ENCODE data around the gene FBXW8.

The FBXW8 gene

DNA sequence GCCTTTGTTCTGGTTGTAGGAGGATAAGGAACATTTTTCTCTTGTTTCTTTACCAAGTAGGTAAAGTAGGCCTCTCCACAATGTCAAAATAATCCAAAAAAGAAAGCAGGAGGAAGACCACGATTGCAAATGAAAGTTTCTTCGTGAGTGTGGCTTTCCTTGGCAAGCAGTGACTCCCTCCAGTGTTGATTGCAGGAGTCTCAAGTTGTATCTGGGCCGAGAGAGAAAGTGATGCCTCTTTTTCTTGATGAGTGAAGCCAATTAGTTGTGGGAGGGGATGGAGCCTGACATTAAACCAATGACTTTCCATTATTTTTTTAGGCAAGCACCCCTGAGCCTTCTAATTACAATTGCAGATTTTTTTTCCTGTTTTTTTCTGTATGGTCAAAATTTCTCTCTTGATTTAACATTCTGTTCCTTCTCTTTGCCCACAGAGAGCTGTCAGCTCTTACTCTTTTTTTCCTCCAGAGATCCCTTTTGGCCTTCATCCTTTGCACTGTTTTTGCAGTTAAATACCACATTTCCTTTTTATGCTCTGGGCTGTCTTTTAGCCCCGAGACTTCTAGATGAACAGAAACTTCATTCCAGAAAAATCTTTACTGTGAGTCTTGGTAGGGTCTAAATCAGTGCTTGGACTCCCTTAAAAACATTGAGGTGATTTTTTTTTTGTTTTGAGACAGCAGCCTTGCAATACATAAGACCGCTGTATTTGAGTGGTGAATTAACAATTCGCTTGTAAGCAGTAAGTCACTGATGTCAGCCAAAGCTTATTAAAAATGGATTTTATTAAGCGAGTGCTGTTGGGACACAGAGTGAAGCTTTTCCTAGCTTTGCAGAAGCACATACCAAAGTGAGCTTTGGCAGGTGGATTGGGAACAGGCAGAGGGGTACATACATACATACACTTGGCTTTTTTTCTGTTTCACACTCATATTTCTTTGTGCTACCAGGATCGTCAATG is 15.8 kb downstream of the FBXW8 start:
- peak; percentile 9 for DNase-seq

DNA sequence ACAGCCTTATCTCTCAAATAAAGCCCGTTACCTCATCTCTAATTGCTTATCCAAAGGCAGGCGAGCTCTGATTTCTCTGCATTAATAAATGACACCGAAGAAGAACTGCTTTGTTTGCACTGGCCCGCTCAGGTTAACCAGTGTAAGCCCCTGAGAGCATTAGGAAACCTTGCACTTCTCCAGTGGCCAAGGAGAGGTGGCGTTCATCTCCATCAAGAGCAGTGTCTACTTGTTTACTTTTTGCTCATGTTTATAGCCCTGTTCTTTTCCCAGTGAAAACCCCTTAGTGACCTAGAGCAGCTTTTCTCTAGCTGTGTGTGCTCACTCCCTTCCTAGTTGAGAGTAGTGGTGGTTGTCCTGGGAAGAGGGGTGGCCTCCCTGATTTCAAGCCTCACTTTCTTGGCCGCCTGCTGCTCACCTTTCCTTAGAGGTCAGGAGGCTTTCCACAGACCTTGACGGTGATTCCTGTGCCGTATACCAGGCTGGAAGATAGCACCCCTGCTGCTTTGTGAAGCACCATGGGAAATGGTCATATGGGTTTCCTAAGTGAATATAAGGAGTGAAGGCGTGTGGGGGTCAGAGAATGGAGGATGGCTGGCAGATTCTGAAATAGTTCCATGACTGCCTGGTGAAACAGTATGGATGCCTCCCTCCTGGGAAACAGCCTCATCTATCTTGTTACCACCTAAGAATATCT is 16.6 kb downstream of the FBXW8 start:
- no peak for DNase-seq

DNA sequence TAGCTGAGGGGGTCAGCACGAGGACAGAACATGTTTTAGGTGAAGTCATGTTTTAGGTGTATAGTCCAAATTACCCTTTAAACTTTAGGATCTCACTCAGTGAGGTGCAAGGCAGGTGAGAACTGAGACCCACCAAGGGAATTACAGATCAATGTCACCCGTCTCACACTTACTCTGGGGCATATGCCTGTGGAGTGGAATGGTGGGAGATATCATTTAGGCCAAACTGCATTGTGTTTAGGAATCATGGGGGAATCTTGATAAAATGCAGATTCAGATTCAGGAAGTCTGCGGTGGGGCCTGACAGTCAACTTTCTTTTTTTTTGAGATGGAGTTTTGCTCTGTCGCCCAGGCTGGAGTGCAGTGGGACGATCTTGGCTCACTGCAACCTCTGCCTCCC is 17.8 kb downstream of the FBXW8 start:
- DNase-seq = no peak

- DNase-seq = no peak
These were observed 19.1 kb downstream of the FBXW8 start for GRCh38 chr12:116929885-116930284.

GRCh38 chr12:116931665-116932064 is 20.9 kb downstream of the FBXW8 start:
- DNase-seq = no peak

GRCh38 chr12:116933091-116933490 is 22.3 kb downstream of the FBXW8 start:
- DNase-seq = peak; percentile 57

GRCh38 chr12:116933512-116934246 is 22.9 kb downstream of the FBXW8 start:
- DNase-seq = no peak

DNA sequence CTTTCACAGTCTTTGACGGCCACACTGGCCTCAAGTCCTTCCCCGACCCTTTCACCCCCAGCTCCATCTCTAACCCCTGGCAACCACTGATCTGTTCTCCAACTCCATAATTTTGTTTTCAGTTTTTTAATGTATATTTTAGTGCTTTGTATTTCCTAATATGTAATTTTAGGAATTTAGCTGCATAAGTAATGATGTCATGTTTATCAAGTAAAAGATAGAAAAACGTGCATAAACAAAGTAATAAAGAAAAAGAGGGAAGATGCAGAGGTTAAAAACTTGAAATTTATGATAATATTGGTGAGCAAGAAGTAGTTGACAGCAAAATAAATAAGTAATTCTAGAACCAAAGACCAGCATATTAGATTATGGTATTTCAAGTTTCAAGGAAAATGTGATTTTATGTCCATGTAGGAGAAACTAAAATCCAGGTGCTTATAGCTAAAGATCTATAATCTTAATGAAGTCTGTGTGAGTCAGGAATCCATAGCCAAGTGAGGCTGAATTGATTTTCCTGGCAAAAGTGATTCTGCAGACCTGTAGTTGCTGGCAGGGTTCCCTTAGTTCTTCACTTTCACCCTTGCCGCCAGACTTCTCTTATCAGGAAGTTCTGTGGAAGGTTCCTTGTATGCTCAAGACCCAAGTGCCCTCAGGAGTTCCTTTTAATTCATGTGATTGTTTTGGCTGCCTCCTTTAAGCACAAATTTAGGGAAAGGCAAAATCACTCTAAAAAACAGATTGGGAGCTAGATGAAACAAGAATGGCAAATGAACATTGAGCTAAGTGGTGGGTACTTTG is 24.4 kb downstream of the FBXW8 start:
- no peak for DNase-seq

DNA sequence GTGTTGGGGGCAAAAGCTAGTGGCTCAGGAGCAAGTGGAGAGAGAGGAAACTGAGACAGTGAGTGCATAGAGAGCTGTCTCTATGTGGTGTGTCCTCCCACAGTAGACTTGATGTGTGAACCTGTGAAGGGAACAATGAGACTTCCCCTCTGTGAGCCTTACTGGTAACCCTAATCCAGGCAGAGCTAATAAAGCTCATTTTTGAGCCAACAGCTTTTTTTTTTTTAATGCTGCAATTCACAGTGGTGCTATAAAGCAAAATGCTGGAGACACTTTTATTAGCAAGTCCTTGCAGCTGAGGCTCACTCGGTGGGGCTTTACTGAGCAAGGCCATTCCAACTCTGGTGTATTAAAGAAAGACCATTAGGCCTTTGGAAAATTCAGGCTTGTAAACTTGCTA is 26.9 kb downstream of the FBXW8 start:
- no peak for DNase-seq

DNA sequence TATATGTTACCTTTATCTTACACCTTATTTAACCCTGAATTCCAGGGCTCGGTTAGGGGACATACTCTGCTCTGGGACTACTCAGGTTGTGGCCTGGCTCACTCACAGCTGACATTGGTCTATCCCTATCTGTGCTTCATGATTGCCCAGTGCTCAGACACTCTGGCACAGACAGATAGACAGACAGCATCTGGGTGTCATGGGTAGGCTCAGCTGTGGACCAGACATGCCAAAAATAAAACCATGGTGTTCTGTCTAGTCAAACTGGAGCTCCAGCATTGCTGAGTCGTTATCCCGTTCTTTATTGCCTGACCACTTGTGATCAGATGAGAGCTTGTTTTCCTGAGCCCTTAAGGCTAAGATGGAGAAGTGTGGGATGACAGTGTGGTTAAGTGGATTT is 29.0 kb downstream of the FBXW8 start:
- DNase-seq = no peak

DNA sequence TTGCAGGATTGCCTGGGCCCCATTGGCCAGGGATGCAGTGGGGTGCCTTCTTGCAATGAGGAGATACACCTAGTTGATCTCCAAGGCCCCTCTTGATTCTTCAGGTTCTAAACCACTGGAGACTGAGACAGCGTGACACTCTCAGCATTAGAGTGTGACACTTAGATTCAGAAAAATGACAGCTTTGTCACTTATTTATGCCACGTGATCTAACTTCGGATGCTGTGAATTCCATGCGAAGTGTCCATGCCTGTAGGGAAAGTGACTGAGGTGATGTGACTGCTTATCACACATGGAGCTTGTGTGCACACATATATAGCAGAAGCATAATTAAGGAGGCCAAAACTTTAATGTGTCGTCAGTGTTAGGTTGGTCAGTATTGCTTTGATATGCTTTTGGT is 30.4 kb downstream of the FBXW8 start:
- no peak for DNase-seq

DNA sequence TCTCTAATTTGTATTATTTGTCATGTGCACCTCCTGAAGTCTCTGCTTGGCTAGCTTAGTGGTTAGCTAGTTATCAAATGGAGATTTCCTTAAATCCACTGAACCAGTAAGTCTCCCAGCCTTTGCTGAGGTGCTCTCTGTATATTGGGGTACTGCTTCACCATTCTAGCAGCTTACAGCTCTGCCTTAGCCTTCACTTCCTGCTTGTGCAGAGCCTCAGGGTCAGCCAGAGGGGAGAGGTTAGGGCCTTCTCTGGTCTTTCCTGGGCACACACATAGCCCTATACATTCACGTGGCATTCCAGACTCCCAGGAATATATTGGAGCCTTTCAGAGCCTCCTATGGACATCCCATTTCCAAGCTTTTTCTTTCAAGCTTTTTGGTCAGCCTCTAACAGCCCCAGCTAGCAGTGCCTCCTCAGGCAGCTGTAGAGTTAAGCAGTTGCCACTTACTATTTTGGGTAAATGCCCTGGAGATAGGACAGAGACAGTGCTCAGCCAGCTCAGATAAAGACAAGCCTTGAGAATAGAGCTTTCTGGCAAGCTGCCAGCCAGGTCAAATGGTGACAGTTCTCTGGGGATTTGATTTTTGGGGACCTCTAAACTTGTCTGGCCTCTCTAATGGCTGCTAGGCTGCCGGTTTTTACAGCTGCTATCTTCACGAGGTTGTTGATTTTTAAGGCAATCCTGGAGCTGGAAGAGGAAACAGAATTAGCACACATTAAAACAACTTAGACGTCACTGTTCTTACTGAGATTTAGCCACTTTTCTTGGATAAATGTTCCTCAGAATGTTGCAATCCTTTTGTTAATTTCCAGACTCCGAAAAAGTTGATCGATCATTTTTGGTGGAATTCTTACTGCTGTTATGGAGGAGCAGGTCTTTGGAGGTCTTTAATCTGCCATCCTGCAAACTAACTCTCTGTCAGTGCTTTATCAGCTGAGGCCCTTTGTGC is 32.9 kb downstream of the FBXW8 start:
- no peak for DNase-seq

DNA sequence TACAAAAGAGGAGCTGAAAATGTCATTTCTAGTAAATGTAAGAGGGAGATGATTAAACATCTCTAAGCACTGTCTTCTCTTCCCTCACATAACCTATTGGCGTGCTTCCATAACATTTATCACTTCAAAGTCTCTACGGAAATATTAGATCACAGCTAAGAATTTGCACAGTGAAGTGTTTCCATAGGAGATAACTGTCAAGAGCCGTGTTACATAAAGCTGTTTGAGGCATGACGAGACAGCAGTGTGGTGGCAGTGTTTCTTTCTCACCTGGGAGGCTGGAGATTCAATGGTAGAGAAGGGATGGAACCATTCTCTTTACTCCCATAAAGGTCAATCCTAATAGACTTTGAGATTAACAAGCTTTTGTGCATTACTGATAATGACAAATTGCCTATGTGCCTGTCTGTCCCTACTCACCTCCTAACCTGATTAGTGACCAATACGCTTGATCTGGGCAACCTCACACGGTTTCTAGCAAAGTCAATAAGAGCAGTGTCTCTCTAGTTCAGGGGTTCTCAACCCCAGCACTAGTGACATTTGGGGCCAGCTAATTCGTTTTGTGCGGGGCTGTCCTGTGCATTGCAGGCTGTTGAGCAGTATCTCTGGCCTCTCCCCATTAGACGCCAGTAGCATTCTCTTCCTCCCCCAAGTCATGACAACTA is 35.3 kb downstream of the FBXW8 start:
- no peak for DNase-seq

DNA sequence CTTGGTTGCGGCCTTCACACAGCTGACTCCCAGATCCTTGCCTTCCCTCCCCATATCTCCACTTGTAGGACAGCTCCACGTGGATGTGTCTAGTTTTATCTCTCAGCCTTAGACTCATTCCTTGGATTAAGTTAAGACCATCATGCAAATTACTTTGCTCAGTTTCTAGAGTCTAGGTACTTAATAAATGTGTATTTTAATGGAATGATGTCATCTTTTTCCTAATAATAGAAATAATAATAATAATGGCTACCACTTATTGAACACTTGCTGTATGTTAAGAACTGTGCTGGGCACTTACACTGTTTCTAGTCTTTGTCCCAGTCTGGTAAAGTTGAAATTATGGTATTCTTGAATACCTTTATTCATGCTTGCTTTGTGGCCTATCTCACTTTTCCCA is 37.5 kb downstream of the FBXW8 start:
- no peak for DNase-seq

GRCh38 chr12:116950628-116951325 is 40.0 kb downstream of the FBXW8 start:
- DNase-seq = no peak

GRCh38 chr12:116954710-116955381 is 44.1 kb downstream of the FBXW8 start:
- no peak for DNase-seq

DNA sequence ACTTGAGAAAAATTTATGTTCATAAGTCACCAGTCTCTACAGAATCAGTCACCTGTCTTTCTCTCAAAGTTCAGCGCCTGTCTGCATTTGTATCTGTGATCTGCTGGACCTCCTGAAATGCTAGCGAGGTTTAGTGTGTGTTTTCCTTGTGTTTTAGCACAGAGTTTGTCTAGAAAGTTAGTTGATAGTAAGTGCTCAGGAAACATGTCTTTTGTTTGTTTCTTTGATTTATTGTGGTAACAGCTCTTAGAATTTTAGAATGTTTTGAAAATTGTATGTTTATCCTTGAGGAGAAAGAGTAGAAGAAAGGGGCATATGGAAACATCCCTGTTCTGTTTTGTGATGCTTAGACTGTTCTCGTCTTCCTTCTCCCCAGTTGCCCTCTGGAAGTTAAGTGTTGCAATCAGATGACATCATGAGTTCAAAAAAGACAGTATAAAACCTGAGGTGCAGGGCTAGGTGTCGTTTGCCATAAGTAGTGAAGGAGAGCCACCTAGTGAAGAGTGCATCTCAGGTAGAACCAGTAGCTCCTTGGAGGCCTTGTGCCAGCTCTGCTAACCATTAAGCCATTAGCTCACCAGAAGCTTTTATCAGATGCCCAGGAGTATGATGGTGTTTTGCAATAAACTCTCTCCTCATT is 44.8 kb downstream of the FBXW8 start:
- no peak for DNase-seq

- DNase-seq = no peak
These were observed 47.9 kb downstream of the FBXW8 start for GRCh38 chr12:116958402-116959197.

DNA sequence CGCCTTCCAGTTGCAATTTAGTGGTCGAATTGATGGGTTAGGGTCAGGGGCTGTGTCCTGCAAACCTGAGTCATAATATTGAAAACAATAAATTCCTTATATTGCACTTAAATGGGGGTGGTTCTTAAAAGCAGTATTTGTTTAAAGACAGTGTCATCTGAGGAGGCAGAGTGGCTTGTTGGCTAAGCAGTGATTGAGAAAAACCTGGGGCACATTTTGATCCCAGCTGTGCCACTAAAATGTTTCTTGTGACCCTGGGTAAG is 48.4 kb downstream of the FBXW8 start:
- DNase-seq = no peak
